ENCODE results near the gene PJVK. TPM values are rescaled to one million over a fixed set of nuclear protein-coding genes. Genes with fewer than 3 reads are reported as not detected.
A peak's percentile ranks its signal among the peaks of the same experiment; 100 is the strongest.

Gene PJVK
- total and polyA plus RNA-seq, 2 of the 13 experiments (the other 11 are each of a cell fraction or from before 2014, with no cell fraction given), result 1.2 to 2.6 TPM

DNA sequence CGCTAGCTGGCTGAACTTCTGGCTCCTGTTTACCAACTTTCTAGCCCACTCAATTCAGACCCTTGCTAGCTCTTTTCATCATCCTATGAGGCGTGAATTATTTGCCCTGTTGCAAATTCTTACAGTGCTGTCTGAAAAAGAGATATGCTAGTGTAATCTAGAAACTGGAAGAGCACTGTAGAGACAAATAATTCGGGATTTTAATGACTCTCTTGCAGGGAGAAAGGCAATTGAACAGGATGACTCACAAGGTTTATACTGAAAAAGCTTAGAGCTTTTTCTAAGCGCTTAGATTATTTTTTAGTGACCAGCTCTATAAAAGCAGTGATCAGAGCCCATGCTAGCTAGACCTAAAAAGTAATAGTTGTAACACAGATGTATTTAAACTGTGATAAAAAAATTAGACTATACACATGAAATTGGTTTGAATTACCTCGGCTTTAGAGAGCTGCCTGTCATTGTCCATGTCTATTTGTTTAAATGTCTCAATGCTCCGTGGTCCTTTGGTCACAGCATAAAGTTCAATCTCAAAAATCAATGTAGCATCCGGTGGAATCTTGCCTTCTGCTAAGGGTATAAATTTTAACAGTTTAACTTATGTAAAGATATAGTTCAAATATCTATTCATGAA, 18.2 kb downstream of the PJVK start (continued):
- TF ChIP-seq FOXP4 (CRISPR knock-in tag; IDR thresholded peaks at IDR 0.05), result peak; percentile 12; the same call in 1 of the 2 replicates
- TF ChIP-seq IRF2 (CRISPR knock-in tag; IDR thresholded peaks at IDR 0.05), result peak; percentile 70; the same call in 1 of the 2 replicates
- TF ChIP-seq HMGXB4 (CRISPR knock-in tag; IDR thresholded peaks at IDR 0.05; ENCODE audit: borderline replicate concordance in 1 of 2, low read depth in 1 of 2), result no peak
- peak; percentile 97 for TF ChIP-seq ONECUT2 (CRISPR knock-in tag; IDR thresholded peaks at IDR 0.05)
- TF ChIP-seq ZNF607 (CRISPR knock-in tag; IDR thresholded peaks at IDR 0.05; ENCODE audit: borderline replicate concordance), result peak; percentile 49; the same call in 1 of the 2 replicates
- TF ChIP-seq BCL6 (CRISPR knock-in tag; IDR thresholded peaks at IDR 0.05), result 0 out of 2 replicates have a peak, but pooled peaks have one; percentile 26
- TF ChIP-seq LCORL (IDR thresholded peaks at IDR 0.05), result 0 out of 2 replicates have a peak, but pooled peaks have one; percentile 5
- 0 out of 2 replicates have a peak, but pooled peaks have one; percentile 18 for TF ChIP-seq LCORL (CRISPR knock-in tag; IDR thresholded peaks at IDR 0.05)
- TF ChIP-seq ETV5 (CRISPR knock-in tag; IDR thresholded peaks at IDR 0.05; ENCODE audit: borderline replicate concordance), result peak; percentile 98
- no peak for TF ChIP-seq ZSCAN25 (CRISPR knock-in tag; IDR thresholded peaks at IDR 0.05)
